ENCODE data around the gene EFCAB8.
"Not testable (repeated sequence)": the region's sequence is repeated elsewhere in the genome, so short reads cannot be mapped to it uniquely, and the experiment has no call there.

EFCAB8 gene

GRCh38 chr20:32889281-32889680, 30.6 kb downstream of the EFCAB8 start:
- DNase-seq = no peak

GRCh38 chr20:32891491-32891890, 32.8 kb downstream of the EFCAB8 start:
- DNase-seq = no peak

- no peak for DNase-seq
These were observed 33.4 kb downstream of the EFCAB8 start for GRCh38 chr20:32891926-32892660.

GRCh38 chr20:32893263-32894025, 34.7 kb downstream of the EFCAB8 start:
- DNase-seq = no peak

GRCh38 chr20:32894026-32894483, 35.3 kb downstream of the EFCAB8 start:
- no peak for DNase-seq

GRCh38 chr20:32894711-32895355, 36.1 kb downstream of the EFCAB8 start:
- DNase-seq = no peak

- DNase-seq = no peak
These were observed 38.0 kb downstream of the EFCAB8 start for GRCh38 chr20:32896521-32897280.

GRCh38 chr20:32898729-32899128, 40.0 kb downstream of the EFCAB8 start:
- no peak for DNase-seq

GRCh38 chr20:32902456-32903420, 44.0 kb downstream of the EFCAB8 start:
- DNase-seq = peak; percentile 42

GRCh38 chr20:32903666-32904175, 45.0 kb downstream of the EFCAB8 start:
- no peak for DNase-seq

- DNase-seq = not testable (repeated sequence)
These were observed 46.0 kb downstream of the EFCAB8 start for GRCh38 chr20:32904678-32905077.

GRCh38 chr20:32906200-32906599, 47.5 kb downstream of the EFCAB8 start:
- DNase-seq = no peak

GRCh38 chr20:32906871-32907495, 48.3 kb downstream of the EFCAB8 start:
- no peak for DNase-seq

GRCh38 chr20:32907886-32908285, 49.2 kb downstream of the EFCAB8 start:
- no peak for DNase-seq

- DNase-seq = no peak
These were observed 49.9 kb downstream of the EFCAB8 start for GRCh38 chr20:32908334-32909292.

GRCh38 chr20:32909451-32909850, 50.7 kb downstream of the EFCAB8 start:
- DNase-seq = no peak

GRCh38 chr20:32909896-32910571, 51.3 kb downstream of the EFCAB8 start:
- DNase-seq = no peak

GRCh38 chr20:32911355-32911754, 52.6 kb downstream of the EFCAB8 start:
- no peak for DNase-seq

GRCh38 chr20:32912688-32913087, 54.0 kb downstream of the EFCAB8 start:
- DNase-seq = no peak

Measured in NCI-H510A treated with DMSO at 0.1 percent for 48 hours (cell line).